GM12872 (cell line): ENCODE results near the gene NKX3-2.

Source experiments
- CTCF ChIP-seq: IDR thresholded peaks from 3 replicates; pipeline ENCODE4 v1.5.1; 2011; ENCODE audit warnings: low read depth, mild to moderate bottlenecking, low read length, moderate library complexity; ENCODE audit not compliant: insufficient read depth

The NKX3-2 gene

DNA sequence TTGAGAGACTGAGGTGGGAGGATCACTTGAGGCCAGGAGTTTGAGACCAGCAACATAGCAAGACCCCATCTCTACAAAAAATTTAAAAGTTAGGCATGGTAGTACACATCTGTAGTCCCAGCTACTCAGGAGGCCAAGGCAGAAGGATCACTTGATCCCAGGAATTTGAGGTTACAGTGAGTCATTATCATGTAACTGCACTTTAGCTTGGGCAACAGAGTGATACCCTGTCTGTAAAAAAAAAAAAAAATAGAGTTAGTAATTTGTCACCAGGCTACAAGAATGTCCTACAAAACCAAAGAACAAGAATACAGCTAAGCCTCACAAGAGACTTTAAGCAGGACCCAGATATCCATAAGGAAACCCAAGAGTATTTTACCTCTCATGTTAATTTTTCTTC lies 33.2 kb downstream of the NKX3-2 start:
- TF ChIP-seq CTCF, result no peak

- TF ChIP-seq CTCF, result no peak
Measured at GRCh38 chr4:13509442-13509841, 34.9 kb downstream of the NKX3-2 start.

- no peak for TF ChIP-seq CTCF
Measured at GRCh38 chr4:13504374-13504773, 39.9 kb downstream of the NKX3-2 start.

DNA sequence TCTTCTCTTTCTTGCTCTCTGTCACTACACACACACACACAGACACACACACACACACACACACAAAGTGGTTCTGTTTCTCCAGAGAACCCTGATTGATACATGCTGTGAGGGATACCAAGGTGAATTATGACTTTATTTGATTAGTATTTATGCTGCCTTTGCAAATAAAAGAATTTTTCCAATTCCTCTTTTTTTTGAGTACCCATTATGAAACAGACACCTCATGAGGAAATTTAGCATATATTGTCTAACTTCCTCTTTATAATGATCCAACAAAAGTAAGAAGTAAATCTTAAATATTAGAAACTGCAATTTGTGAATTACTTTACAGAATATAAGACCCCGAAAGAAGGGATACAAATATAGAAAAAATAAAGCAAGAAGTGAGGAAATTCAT lies 45.8 kb downstream of the NKX3-2 start:
- TF ChIP-seq CTCF, result no peak

DNA sequence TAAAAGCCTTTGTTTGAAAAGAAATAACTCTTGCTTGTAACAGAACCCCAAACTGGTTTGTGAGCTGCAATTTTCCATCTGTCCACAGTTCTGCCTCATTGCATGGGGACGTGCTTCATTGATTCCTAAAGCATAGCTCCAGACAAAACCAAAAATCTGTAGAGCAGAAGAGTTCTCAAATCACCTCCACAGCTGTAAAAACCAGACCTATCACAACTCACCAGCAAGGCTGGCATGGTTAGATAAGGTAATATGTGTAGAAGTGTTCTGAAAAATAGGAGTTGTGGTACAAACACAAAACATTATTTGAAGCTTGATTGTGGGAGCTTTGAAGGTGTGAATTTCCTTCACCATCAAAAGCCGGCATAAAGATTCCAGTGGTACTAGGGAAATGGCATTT lies 47.7 kb downstream of the NKX3-2 start:
- TF ChIP-seq CTCF, result no peak

DNA sequence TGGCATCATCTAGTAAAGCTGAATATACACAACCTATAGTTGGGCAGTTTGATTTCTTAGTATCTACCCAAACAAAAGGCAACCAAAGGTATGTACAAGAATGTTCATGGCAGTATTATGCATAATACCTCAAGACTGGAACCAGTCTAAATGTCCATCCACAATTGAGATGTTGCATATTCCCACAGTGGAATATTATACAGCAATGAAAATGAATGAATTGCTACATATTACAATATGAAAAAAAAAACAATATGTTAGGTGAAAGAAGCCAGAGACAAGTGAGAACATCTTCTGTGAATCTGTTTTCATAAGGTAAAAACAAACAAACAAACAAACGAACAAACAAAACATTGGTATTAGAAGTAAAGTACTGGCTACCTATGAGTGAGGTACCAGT lies 48.6 kb downstream of the NKX3-2 start:
- TF ChIP-seq CTCF, result no peak

DNA sequence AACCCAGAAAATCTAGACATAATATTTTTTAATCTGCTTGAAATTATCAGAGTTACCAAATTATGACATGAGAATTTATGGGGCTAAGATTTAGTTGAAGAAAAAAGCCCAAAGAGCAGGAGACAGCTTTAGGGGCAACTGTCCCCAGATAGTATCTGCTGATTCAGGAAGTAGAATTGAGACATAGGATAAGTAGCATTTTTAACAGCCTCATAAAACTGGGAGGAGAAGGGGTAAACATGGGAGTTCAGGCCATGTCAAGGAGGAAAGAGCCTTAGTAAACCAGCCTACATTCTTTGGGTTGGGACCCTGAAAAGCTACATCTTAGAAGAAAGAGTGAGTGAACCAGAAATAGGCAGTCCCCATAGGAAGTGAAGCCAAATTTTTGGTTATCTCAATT lies 50.5 kb downstream of the NKX3-2 start:
- no peak for TF ChIP-seq CTCF

GRCh38 chr4:13492747-13493146 lies 51.6 kb downstream of the NKX3-2 start:
- no peak for TF ChIP-seq CTCF
